ENCODE data around the gene ANLN.
A peak's percentile ranks its signal among the peaks of the same experiment; 100 is the strongest.
"Not testable (repeated sequence)": the region's sequence is repeated elsewhere in the genome, so short reads cannot be mapped to it uniquely, and the experiment has no call there.

The ANLN gene

GRCh38 chr7:36379831-36380504 lies 9.7 kb upstream of the ANLN start:
- DNase-seq, result no peak

DNA sequence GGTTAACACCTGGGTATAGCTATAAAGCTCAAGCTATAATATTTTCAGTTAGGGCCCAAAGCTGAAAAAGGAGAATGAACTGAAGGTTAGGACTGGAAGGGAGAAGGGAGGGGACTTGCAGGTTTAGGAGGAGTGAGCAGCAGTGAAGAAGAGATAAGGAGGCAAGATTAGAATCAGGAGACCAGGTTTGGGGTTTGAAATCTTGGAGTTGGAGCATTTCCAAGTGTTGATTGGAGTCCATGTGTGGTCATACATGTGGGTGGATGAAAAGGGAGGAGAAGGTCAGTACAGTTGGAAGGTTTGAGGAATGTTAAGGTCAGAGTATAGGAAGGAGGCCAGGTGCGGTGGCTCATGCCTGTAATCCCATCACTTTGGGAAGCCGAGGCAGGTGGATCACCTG lies 8.6 kb upstream of the ANLN start:
- no peak for DNase-seq

DNA sequence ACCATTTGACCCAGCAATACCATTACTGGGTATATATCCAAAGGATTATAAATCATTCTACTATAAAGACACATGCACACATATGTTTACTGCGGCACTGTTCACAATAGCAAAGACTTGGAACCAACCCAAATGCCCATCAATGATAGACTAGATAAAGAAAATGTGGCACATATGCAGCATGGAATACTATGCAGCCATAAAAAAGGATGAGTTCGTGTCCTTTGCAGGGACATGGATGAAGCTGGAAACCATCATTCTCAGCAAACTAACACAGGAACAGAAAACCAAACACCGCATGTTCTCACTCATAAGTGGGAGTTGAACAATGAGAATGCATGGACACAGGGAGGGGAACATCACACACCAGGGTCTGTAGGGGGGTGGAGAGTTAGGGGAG lies 6.4 kb upstream of the ANLN start:
- DNase-seq, result not testable (repeated sequence)

DNA sequence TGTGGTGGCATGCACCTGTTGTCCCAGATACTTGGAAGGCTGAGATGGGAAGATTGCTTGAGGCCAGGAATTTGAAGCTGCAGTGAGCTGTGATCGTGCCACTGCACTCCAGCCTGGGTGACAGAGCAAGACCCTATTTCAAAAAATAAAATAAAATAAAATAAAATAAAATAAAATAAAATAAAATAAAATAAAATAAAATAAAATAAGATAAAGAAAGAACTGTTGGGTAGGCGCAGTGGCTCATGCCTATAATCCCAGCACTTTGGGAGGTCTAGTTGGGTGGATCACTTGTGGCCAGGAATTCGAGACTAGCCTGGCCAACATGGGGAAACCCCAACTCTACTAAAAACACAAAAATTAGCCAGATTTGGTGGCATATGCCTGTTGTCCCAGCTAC lies 4.0 kb upstream of the ANLN start:
- not testable (repeated sequence) for DNase-seq

GRCh38 chr7:36387435-36388231 lies 2.0 kb upstream of the ANLN start:
- DNase-seq, result no peak

GRCh38 chr7:36388423-36388822 lies 1.2 kb upstream of the ANLN start:
- no peak for DNase-seq

DNA sequence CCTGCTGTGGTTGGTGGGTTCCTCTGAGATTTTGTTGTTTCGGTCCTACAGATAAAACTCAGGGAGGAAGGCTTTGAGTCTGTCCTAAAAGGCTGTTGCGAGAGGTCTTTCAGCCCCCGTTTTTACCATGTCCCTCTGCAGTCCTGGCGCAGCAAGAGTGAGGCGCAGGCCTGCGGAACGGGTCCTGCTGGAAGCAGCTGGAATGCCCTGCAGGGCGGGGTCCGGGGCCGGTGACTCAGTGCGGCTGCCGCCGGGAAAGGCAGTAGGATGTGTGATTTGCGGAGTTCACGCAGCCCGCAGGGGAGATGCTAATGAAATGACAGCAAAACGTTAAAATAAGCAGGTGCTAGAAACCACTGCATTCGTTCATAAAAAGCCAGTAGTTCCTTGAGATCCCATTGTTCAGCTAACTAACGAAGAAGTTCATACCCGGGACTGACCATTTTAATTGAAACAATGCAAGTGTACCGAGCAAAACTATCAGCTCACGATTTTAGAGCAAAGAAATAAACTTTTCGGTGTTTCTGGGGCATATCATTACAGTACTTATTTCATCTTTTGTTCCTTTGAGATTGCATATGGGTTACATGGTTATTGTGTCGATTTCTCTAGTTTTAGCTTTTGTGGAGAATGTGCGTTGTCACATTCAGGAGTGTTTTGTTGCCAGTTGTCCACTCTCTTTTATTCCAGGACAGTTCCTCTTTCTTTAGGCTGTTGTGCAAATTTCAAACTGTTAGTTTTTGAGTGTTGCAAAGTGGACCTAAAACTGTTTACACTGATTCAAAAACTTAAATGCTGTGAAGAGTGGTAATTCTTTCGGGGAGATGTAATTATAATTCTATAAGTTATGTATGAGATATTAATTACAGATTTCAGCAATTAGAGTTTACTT lies 783 bp downstream of the ANLN start:
- peak; percentile 79 for DNase-seq

DNA sequence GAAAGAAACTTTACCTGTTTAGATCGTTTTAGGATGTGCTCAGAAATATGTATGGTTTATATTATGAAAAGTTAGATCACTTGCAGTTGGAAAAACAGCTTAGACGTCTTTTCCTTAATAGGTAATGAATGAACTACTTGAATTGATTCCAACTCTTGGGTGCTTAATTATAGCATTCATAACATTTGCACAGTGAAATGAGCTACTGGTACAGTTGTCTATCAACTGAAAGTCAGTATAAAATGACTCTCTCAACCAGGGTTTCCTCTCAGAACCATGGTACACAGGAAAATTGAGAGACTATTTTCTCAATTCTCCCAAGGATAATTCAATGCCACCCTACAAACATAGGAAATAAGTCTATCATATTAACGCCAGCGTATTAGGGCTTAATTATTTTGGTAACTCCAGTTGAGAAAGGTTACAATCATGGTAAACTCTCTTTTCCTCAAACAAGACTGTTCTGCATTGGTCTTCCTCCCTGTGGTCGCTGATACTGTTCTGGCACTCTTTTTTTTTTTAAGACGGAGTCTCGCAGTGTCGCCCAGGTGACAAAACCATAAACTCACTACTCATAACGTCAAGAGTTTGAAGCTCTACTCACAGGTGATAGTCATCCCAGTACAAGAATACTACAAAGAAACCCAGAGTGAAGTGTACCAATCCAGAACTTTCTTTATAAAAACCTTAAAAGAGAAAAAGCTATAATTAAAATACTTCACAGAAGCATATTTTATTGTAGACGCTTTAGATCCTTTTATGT lies 2.0 kb downstream of the ANLN start:
- peak; percentile 69 for DNase-seq

- no peak for DNase-seq
These were observed 4.2 kb downstream of the ANLN start for GRCh38 chr7:36393826-36394225.

- no peak for DNase-seq
These were observed 5.7 kb downstream of the ANLN start for GRCh38 chr7:36395171-36395894.

DNA sequence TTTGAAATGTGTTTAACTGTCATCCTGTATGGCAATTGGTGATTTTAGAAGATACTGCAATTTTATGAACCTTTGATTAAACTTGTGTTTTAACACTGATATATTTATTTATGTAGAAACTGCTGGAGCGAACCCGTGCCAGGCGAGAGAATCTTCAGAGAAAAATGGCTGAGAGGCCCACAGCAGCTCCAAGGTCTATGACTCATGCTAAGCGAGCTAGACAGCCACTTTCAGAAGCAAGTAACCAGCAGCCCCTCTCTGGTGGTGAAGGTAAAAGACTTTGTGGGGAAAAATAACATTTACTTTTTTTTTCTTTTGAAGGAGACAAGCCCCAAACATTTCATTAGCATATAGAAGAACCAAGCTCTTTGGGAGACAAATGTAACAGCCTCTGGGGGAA lies 6.5 kb downstream of the ANLN start:
- peak; percentile 12 for DNase-seq

DNA sequence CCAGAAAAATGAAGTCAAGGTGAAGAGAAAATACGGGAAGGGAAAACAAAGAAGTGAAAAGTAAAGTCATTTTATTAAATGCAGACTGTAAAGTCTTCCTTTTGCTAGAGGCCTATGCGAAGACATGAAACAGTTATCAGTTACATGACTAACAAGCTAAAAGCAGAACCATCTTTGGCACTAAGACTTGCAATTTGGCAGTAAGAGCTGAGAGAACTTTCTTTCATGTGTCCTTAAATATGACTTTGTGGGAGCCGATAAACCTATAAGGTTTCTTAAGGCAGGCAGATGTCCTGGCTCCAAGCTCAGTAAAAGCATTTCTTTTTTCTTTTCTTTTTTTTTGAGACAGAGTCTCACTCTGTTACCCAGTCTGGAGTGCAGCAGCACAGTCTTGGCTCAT lies 10.4 kb downstream of the ANLN start:
- no peak for DNase-seq

- DNase-seq, result no peak
These were observed 10.9 kb downstream of the ANLN start for GRCh38 chr7:36400606-36401005.

DNA sequence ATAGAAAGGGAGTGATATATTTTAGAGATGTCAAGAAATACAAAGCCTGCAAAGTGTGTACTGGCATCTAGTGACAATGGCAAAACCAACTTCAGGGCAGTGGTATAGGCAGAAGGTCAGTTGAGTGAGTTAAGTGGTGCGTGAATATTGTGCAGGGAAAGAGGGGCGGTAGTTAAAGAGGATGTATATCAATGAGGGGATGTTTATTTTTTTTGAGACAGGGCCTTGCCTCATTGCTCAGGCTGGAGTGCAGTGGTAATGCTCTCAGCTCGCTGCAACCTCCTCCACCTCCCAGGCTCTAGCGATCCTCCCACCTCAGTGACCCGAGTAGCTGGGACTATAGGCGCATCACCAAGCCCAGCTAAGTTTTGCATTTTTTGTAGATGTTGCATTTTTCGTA lies 13.8 kb downstream of the ANLN start:
- DNase-seq, result no peak

- no peak for DNase-seq
These were observed 15.2 kb downstream of the ANLN start for GRCh38 chr7:36404639-36405408.

- no peak for DNase-seq
These were observed 15.7 kb downstream of the ANLN start for GRCh38 chr7:36405409-36405803.

- DNase-seq, result no peak
These were observed 16.5 kb downstream of the ANLN start for GRCh38 chr7:36406156-36406555.

GRCh38 chr7:36407636-36408550 lies 18.2 kb downstream of the ANLN start:
- no peak for DNase-seq

DNA sequence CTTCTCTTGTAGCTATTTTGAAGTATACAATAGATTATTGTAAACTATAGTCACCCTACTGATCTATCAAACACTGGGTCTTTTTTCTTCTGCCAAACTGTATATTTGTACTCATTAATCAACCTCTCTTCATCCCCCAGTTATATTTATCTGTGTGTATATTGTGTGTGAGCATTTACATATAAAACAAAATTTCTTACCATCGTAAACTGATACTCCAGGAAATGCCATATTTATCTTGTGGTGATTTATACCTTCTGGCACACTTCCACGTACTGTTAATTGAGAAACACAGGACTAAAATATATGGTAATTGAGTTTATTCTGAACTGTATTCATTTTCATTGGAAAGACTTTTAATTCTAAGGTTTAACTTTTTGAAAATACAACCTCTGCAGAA lies 18.9 kb downstream of the ANLN start:
- no peak for DNase-seq

GRCh38 chr7:36409180-36409579 lies 19.5 kb downstream of the ANLN start:
- no peak for DNase-seq
